GM12873 (cell line): ENCODE results near the gene CFAP46.

Experiments
- TF ChIP-seq, protein P1 (sequence below): IDR thresholded peaks from 2 replicates; pipeline ENCODE4 v1.5.1; 2012; ENCODE audit warnings: low read depth, mild to moderate bottlenecking, moderate library complexity, low read length, control low read depth; ENCODE audit not compliant: insufficient read depth; ENCODE audit errors: missing control alignments

The CFAP46 gene

DNA sequence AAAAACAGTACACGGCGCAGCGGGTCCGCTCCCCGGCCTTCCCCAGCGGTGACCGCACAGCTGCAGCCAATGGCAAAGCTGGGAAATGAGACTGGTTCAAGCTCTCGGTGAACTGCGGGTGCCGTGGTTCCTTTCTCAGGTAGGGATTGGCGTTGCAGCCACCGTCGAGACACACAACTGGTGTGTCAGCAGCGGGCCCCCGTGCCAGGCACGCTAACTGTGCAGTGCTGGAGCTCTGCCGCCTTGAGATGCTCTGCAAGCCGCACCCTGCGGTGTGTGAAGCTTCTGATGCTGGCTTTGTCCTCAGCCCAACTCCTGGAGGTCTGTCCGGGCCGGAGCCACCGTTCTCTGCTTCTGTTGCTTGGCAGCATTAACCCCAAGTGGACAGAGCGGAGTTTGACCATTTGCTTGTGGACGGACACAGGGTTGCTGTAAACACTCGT is 135.8 kb downstream of the CFAP46 start:
- TF ChIP-seq, protein P1, sequence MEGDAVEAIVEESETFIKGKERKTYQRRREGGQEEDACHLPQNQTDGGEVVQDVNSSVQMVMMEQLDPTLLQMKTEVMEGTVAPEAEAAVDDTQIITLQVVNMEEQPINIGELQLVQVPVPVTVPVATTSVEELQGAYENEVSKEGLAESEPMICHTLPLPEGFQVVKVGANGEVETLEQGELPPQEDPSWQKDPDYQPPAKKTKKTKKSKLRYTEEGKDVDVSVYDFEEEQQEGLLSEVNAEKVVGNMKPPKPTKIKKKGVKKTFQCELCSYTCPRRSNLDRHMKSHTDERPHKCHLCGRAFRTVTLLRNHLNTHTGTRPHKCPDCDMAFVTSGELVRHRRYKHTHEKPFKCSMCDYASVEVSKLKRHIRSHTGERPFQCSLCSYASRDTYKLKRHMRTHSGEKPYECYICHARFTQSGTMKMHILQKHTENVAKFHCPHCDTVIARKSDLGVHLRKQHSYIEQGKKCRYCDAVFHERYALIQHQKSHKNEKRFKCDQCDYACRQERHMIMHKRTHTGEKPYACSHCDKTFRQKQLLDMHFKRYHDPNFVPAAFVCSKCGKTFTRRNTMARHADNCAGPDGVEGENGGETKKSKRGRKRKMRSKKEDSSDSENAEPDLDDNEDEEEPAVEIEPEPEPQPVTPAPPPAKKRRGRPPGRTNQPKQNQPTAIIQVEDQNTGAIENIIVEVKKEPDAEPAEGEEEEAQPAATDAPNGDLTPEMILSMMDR = no peak

DNA sequence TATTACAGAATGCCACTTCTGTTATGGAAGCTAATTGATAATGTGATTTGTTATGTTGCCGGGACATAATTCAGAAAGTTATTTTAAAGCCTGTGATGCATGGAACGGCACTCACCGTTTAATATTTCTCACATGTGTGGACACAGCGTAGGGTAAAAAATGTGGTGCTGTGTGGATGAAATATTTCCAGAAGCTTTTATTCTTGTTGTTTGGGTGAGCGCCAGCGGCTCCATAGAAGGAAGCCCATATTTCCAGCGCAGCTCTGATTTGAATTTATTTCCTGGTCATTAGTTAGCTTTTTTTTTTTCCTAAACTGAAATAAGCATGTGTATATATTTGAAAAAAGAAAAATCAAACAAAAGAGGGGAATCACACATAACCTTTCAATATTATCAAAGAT is 136.3 kb downstream of the CFAP46 start:
- TF ChIP-seq, protein P1 = no peak

DNA sequence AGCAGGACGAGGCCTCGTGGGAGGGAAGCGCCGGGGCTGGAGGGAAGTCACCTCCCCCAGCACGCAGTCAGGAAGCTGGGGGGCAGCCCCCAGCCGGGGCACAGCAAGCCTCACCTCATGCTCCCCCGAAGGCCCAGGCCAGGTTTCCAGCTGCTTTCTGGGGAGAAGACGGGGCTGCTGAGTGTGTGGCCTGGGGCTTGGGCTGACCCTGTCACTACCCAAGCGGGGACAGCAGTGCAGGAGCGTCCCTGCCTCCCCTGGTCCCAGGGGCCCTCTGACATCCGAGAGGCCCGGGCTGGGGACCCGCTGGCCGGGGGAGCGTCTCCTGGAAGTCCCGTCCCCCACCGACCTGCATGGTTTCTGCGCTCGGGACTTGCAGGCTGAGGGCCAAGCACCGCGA is 136.8 kb downstream of the CFAP46 start:
- TF ChIP-seq, protein P1 = no peak

DNA sequence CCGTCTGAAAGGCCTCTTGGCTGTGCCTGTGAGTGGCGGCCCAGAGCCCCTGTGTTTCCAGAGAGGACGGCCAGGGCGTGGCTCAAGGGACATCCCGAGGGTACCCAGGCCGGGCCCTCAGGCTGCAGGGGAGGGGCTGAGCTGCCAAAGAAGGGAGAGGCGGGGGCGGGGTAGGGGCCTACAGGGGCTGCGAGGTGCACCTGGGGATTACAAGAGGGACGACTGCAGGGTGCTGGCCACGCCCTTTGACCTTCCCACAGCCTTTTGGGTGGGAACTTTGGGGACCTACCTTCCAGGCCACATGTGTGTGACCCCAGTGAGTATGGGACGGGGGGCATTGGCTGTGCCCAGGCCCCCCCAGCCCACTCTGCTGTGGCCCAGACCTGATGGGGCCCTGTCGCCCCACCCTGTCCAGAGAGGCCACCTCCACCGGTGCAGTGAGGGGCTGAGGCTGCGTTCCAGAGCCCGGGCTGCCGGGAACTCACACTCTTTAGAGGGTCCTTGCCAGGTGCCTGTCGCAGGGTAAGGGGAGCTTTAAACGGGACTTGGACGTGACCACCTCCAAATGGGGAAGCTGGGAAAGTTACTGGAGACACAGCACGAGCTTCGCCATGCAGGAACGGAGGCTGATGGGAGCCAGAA is 137.5 kb downstream of the CFAP46 start:
- TF ChIP-seq, protein P1 = no peak

DNA sequence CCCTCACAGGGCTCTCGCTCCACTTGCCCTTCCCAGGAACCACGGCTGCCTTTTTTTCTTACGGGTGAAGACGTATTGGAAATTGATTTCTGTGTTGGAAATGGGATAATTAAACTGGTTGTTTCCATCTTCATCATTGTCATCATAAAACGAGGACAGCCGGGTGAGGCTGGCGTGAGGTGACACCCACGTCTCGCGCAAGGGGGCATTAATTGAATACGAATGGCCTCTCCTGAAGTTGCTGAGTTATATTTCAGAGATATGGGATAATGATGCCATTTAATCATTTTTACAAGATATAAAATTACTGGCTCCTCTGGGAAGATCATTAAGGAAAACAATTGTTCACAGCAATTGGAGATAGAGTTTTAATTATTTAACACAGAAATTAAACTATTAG is 138.1 kb downstream of the CFAP46 start:
- TF ChIP-seq, protein P1 = no peak

DNA sequence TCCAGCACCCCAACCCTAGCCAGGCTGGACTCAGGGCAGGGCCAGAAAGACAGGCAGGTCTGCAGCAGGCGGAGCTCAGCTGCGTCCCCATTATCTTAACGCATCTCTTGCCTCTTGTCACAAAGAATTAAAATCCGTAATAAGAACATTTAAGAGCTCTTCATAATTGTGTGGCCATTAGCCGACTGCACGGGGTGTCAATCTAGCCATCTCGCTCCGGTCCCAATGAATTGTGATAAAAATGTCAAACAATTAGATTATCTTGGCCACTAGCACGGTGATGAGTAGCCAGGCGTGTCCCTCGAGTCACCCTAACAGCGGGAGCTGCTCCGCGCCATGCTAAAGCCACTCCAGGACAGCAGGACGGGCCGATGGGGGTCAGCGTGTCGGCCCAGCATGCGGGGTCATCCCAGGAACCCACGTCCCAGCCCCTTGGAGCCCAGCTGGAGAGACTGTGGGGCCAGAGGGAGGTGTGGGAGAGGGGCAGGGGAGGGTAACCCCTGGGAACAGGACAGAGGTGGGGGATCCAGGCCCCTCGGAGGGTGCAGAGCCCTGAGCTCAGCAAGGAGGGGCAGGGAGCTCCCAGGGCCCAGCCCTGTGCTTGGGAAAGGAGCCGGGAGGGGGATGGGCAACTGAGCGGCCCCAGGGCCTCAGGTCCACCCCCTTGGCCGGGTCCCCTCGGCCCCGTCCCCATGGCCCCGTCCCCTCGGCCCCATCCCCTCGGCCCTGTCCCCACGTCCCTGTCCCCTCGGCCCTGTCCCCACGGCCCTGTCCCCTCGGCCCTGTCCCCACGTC is 138.8 kb downstream of the CFAP46 start:
- TF ChIP-seq, protein P1 = no peak

DNA sequence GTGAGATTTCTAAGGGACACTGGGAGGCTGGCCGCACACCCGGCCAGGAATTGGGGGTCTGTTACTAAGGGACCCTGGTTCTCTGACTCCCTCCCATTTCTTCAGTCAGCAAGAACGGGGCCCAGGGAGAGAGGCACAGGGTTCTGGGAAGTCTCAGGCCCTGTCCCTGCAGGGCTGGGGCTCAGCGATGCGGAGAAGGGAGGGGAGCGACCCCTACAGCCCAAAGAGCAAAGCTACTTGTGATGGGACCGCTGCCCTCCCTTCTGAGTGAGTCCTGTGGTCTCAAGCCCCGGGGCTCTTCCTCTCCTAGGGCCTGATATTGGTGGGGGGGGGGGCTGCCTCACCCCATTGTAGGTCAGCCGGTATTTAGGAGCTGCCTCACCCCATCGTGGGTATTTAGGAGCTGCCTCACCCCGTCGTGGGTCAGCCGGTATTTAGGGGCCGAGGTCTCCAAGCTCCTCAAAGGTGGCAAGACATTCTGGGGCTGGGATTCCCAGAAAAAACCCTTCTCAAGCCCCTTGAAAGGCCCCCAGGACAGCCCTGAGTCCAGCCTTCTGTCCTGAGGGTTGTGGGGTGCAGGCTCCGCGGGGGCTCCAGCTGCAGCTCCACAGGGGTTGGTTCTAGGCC is 139.6 kb downstream of the CFAP46 start:
- TF ChIP-seq, protein P1 = no peak
